HEK293 (cell line): Measurements from ENCODE around the gene COQ6.

Source experiments
- CTCF ChIP-seq: fragments of 450-650 bp; formaldehyde crosslinking; IDR thresholded peaks from 2 replicates; pipeline ENCODE4 v1.5.1; 2016; ENCODE audit warnings: missing biosample characterization, missing genetic modification characterization
- REST ChIP-seq: fragments of 450-650 bp; formaldehyde crosslinking; IDR thresholded peaks from 2 replicates; pipeline ENCODE4 v1.5.1; 2016; ENCODE audit warnings: missing biosample characterization, missing genetic modification characterization
- ZNF140 ChIP-seq: fragments of 450-650 bp; formaldehyde crosslinking; IDR thresholded peaks from 2 replicates; pipeline ENCODE4 v1.5.1; 2016; ENCODE audit warnings: missing biosample characterization, missing genetic modification characterization
- ZNF146 ChIP-seq: fragments of 450-650 bp; formaldehyde crosslinking; IDR thresholded peaks from 2 replicates; pipeline ENCODE4 v1.5.1; 2016; ENCODE audit warnings: missing biosample characterization, missing genetic modification characterization
- ZNF18 ChIP-seq: fragments of 450-650 bp; formaldehyde crosslinking; IDR thresholded peaks from 2 replicates; pipeline ENCODE4 v1.5.1; 2016; ENCODE audit warnings: missing biosample characterization, missing genetic modification characterization
- ZNF184 ChIP-seq: fragments of 450-650 bp; IDR thresholded peaks from 2 replicates; pipeline ENCODE4 v1.5.1; 2018; ENCODE audit warnings: missing biosample characterization, mild to moderate bottlenecking, missing genetic modification characterization
- ZNF645 ChIP-seq: fragments of 450-650 bp; formaldehyde crosslinking; IDR thresholded peaks from 2 replicates; pipeline ENCODE4; 2016; ENCODE audit warnings: missing biosample characterization, missing genetic modification characterization
- ZNF664 ChIP-seq: fragments of 450-650 bp; formaldehyde crosslinking; IDR thresholded peaks from 2 replicates; pipeline ENCODE4 v1.5.1; 2016; ENCODE audit warnings: missing biosample characterization, missing genetic modification characterization

GRCh38 chr14:73998726-73999125, 48.6 kb downstream of the COQ6 start:
- no peak for TF ChIP-seq ZNF140
- no peak for TF ChIP-seq ZNF18 (tag by site-specific recombination)
- no peak for TF ChIP-seq CTCF
- TF ChIP-seq ZNF664 (tag by site-specific recombination) = no peak
- no peak for TF ChIP-seq ZNF146 (tag by site-specific recombination)
- TF ChIP-seq REST = no peak
- TF ChIP-seq ZNF184 (tag by site-specific recombination) = no peak
- no peak for TF ChIP-seq ZNF645 (tag by site-specific recombination)
